Trophoblast cell (in vitro differentiated cells and primary cell): ENCODE measurements around the gene EFHC2.

Experiments
- DNase-seq, 2 donors: peaks; one replicate each; pipeline ENCODE4 v3.0.0-alpha.2; 2016
- H2AFZ ChIP-seq: 2 replicates; pipeline ENCODE4 v1.6.1; 2013; ENCODE audit warnings: low read length, moderate library complexity, mild to moderate bottlenecking; ENCODE audit not compliant: insufficient read depth, poor library complexity
- H2AK5ac ChIP-seq: 2 replicates; pipeline ENCODE4 v1.6.1; 2013; ENCODE audit warnings: mild to moderate bottlenecking, low read length
- H2BK120ac ChIP-seq: 2 replicates; pipeline ENCODE4 v1.6.1; 2013; ENCODE audit warnings: low read length, mild to moderate bottlenecking, moderate library complexity; ENCODE audit not compliant: insufficient read depth, poor library complexity
- H2BK12ac ChIP-seq: 2 replicates; pipeline ENCODE4 v1.6.1; 2013; ENCODE audit warnings: mild to moderate bottlenecking, low read length, moderate library complexity
- H2BK5ac ChIP-seq: 2 replicates; pipeline ENCODE4 v1.6.1; 2013; ENCODE audit warnings: low read length, low read depth, moderate library complexity, mild to moderate bottlenecking; ENCODE audit not compliant: poor library complexity
- H3K14ac ChIP-seq: 2 replicates; pipeline ENCODE4 v1.6.1; 2013; ENCODE audit warnings: mild to moderate bottlenecking, low read length
- H3K18ac ChIP-seq: 2 replicates; pipeline ENCODE4 v1.6.1; 2013; ENCODE audit warnings: mild to moderate bottlenecking, low read length
- H3K23ac ChIP-seq: 2 replicates; pipeline ENCODE4 v1.6.1; 2013; ENCODE audit warnings: low read length
- H3K27ac ChIP-seq: 2 replicates; pipeline ENCODE4 v1.5.1; 2013; ENCODE audit warnings: low read depth, mild to moderate bottlenecking, inconsistent platforms, low read length, moderate library complexity
- H3K27me3 ChIP-seq: 2 replicates; pipeline ENCODE4 v1.6.1; 2013; ENCODE audit warnings: inconsistent platforms, mild to moderate bottlenecking, low read length, moderate library complexity; ENCODE audit not compliant: insufficient read depth
- H3K36me3 ChIP-seq, 2 experiments: 1 replicate in 1 of 2; 2 replicates in 1 of 2; pipeline ENCODE4 v1.6.1; 2013; ENCODE audit warnings: low read length in 2 of 2, mild to moderate bottlenecking in 2 of 2, moderate library complexity in 1 of 2; ENCODE audit not compliant: insufficient read depth in 2 of 2, control insufficient read depth in 1 of 2
- H3K4ac ChIP-seq: 2 replicates; pipeline ENCODE4 v1.6.1; 2013; ENCODE audit warnings: low read depth, mild to moderate bottlenecking, low read length, moderate library complexity
- H3K4me1 ChIP-seq, 2 experiments: 1 replicate in 1 of 2; 2 replicates in 1 of 2; pipeline ENCODE4 v1.6.1; 2013; ENCODE audit warnings: low read length in 2 of 2, mild to moderate bottlenecking in 2 of 2, moderate library complexity in 1 of 2; ENCODE audit not compliant: insufficient read depth in 2 of 2, control insufficient read depth in 1 of 2
- H3K4me2 ChIP-seq: 2 replicates; pipeline ENCODE4 v1.6.1; 2013; ENCODE audit warnings: inconsistent platforms, mild to moderate bottlenecking, low read length, moderate library complexity
- H3K4me3 ChIP-seq: 2 replicates; pipeline ENCODE4 v1.5.1; 2013; ENCODE audit warnings: mild to moderate bottlenecking, low read depth, low read length, inconsistent platforms
- H3K79me1 ChIP-seq: one replicate; pipeline ENCODE4 v1.6.1; 2013; ENCODE audit warnings: low read length
- H3K79me2 ChIP-seq: 2 replicates; pipeline ENCODE4 v1.6.1; 2013; ENCODE audit warnings: low read length, mild to moderate bottlenecking; ENCODE audit not compliant: control insufficient read depth, insufficient read depth, poor library complexity
- H3K9ac ChIP-seq: 2 replicates; pipeline ENCODE4 v1.6.1; 2013; ENCODE audit warnings: mild to moderate bottlenecking, low read length
- H3K9me3 ChIP-seq: 2 replicates; pipeline ENCODE4 v1.6.1; 2013; ENCODE audit warnings: low read depth, mild to moderate bottlenecking, control low read depth, inconsistent platforms, low read length; ENCODE audit not compliant: insufficient read depth
- H4K12ac ChIP-seq: 2 replicates; pipeline ENCODE4 v1.6.1; 2013; ENCODE audit warnings: low read depth, mild to moderate bottlenecking, low read length, moderate library complexity
- H4K8ac ChIP-seq: 2 replicates; pipeline ENCODE4 v1.6.1; 2013; ENCODE audit warnings: low read depth, mild to moderate bottlenecking, low read length, moderate library complexity
- H4K91ac ChIP-seq: one replicate; pipeline ENCODE4 v1.6.1; 2013; ENCODE audit warnings: low read depth, mild to moderate bottlenecking, low read length, moderate library complexity
- WGBS: extraction: QIAGEN DNeasy Blood & Tissue Kit; methylation state at CpG from one replicate; pipeline ENCODE4 v1.1.7; 2013; ENCODE audit warnings: missing lambda C conversion rate; ENCODE audit not compliant: insufficient read length, insufficient coverage; ENCODE audit errors: extremely low coverage; 5-methylcytosine and 5-hydroxymethylcytosine counted together

EFHC2 gene

DNA sequence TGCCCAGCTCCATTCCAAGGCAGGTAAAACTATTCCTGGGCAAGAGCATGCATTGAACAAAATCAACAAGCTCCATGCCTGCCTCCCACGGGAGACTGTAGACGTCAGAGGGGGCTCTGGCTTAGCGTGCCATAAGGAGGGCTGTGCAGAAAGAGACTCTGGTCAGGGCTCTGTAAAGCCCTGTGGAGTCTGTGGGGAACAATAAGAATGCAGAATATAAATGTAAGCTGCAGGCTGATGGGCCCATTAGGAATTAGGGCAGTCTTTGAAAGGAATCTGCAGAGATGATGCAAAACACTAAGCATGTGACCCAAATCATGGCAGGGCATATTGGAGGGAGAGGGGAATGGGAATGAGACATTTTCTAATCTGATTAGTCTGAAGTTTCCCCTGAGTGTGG, 170.3 kb downstream of the EFHC2 start:
- Histone ChIP-seq H3K23ac (no peak overlapping the region), H3K27me3 (no peaks in the 10 kb centered on the region), H3K27ac (no peak overlapping the region), H4K8ac (no peak overlapping the region), H2AK5ac (no peak overlapping the region), H2AFZ (no peak overlapping the region), H2BK12ac (no peak overlapping the region), H3K18ac (no peak overlapping the region), H3K36me3 (no peaks in the 10 kb centered on the region), H3K9me3 (no peaks in the 10 kb centered on the region), H4K91ac (no peak overlapping the region), H3K9ac (no peak overlapping the region), H3K4ac (no peak overlapping the region), H4K12ac (no peak overlapping the region), H3K79me2 (no peaks in the 10 kb centered on the region), H3K4me2 (no peak overlapping the region), H3K4me3 (no peak overlapping the region), H3K79me1 (no peaks in the 10 kb centered on the region), H3K4me1 (no peaks in the 10 kb centered on the region), H2BK120ac (no peak overlapping the region), H3K14ac (no peak overlapping the region), H2BK5ac (no peak overlapping the region)
- WGBS: no CpG with 5 or more reads among the region's 3 CpGs
- DNase-seq: no peak

DNA sequence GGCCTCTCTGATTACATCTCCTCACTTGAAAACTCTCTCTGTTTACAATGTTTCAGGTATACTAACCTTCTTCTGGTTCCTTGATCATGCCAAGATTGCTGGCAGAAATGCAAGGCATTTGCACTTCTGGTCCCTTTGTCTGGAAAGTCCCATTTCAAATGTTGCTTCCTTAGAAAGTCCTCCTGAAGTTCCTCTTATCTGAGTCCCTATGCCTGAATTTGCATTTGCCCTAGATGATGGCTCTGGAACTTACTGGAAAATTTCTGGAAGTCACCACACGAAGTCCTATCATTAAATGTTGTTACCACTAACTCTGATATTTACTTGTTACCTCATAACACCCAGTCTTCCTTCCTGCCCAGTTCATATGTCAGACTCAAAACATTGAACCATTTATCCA, 176.4 kb downstream of the EFHC2 start:
- Histone ChIP-seq H3K4me1 (no peaks in the 10 kb centered on the region), H4K91ac (no peak overlapping the region), H2AK5ac (no peak overlapping the region), H4K8ac (no peak overlapping the region), H3K27me3 (no peaks in the 10 kb centered on the region), H3K4ac (no peak overlapping the region), H2BK12ac (no peak overlapping the region), H3K4me3 (no peak overlapping the region), H2BK120ac (no peak overlapping the region), H4K12ac (no peak overlapping the region), H3K79me2 (no peaks in the 10 kb centered on the region), H3K9ac (no peak overlapping the region), H3K79me1 (no peaks in the 10 kb centered on the region), H3K4me2 (no peak overlapping the region), H3K14ac (no peak overlapping the region), H3K27ac (no peak overlapping the region), H3K23ac (no peak overlapping the region), H3K36me3 (no peaks in the 10 kb centered on the region), H2AFZ (no peak overlapping the region), H3K9me3 (no peaks in the 10 kb centered on the region), H3K18ac (no peak overlapping the region), H2BK5ac (no peak overlapping the region)
- DNase-seq: peak in 1 of 2 donors; percentile 5
- WGBS: no CpG with 5 or more reads among the region's 1 CpG

DNA sequence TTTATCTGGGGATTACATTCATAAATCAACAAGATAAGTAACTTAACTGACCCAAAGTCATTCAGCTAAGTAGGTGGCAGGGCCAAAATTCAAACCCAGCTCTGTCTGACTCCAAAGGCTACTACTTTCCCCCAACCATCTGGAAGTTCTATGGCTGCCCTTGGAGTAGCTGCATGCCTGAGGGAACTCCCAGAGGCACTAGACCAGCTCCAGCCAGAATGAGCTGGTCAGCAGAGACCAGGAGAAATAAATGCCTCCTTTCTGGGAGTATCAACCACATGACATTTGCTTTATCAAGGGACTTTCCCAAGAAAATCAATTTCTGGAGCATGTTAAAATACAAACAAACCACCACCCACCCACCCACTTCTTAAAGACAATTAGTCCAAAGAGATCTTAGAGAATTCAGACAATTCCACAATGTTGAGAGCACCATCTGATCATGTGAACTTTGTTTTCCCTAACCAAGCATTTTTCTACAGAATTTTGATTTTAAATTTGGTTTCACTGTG, 180.5 kb downstream of the EFHC2 start:
- no peak overlapping the region for H3K14ac ChIP-seq
- H3K18ac ChIP-seq: no peak overlapping the region

DNA sequence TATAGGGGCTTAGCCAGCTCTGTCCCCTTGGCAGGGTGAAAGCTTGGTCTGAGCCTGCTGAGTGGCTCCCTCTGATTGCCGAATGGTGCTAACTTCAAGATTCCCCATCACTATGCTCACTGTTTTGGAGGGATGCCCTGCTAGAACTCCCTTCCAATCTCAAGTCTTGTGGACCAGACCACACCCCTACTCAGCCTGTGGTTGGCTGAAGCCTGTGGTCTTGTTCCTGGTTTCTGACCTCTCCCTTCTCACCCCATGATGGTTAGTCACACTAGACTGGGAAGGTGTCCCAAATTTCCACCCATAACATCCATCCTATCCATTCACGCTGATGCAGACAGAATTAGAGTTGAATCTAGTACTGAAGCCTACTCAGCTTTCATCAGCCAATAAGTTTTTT, 185.6 kb downstream of the EFHC2 start:
- no CpG with 5 or more reads among the region's 2 CpGs for WGBS
- H2AK5ac ChIP-seq: no peak overlapping the region
- H3K18ac ChIP-seq: no peak overlapping the region
- H3K4me2 ChIP-seq: no peak overlapping the region
- no peak overlapping the region for H2BK120ac ChIP-seq
- no peak overlapping the region for H3K27ac ChIP-seq
- no peaks in the 10 kb centered on the region for H3K79me2 ChIP-seq
- no peak overlapping the region for H2BK12ac ChIP-seq
- no peak overlapping the region for H3K4ac ChIP-seq
- H3K9me3 ChIP-seq: no peaks in the 10 kb centered on the region
- no peak overlapping the region for H3K9ac ChIP-seq
- H2AFZ ChIP-seq: no peak overlapping the region
- H3K36me3 ChIP-seq: no peaks in the 10 kb centered on the region
- H3K4me1 ChIP-seq: no peaks in the 10 kb centered on the region
- no peak overlapping the region for H3K4me3 ChIP-seq
- no peak overlapping the region for H4K12ac ChIP-seq
- no peak overlapping the region for H3K14ac ChIP-seq
- H4K8ac ChIP-seq: no peak overlapping the region
- no peaks in the 10 kb centered on the region for H3K27me3 ChIP-seq
- H3K23ac ChIP-seq: no peak overlapping the region
- no peak overlapping the region for H2BK5ac ChIP-seq
- no peaks in the 10 kb centered on the region for H3K79me1 ChIP-seq
- no peak overlapping the region for H4K91ac ChIP-seq
- no peak for DNase-seq

More for the DNA sequence above, 180.5 kb downstream of the EFHC2 start:
- no peak for DNase-seq
- H3K79me1 ChIP-seq: no peaks in the 10 kb centered on the region
- H3K4ac ChIP-seq: no peak overlapping the region
- H3K4me1 ChIP-seq: no peaks in the 10 kb centered on the region
- H2BK12ac ChIP-seq: no peak overlapping the region
- H3K27ac ChIP-seq: no peak overlapping the region
- no peak overlapping the region for H2BK5ac ChIP-seq
- no peak overlapping the region for H3K4me2 ChIP-seq
- H3K79me2 ChIP-seq: no peaks in the 10 kb centered on the region
- H4K8ac ChIP-seq: no peak overlapping the region
- no peaks in the 10 kb centered on the region for H3K27me3 ChIP-seq
- no peaks in the 10 kb centered on the region for H3K9me3 ChIP-seq
- H3K9ac ChIP-seq: no peak overlapping the region
- H4K91ac ChIP-seq: no peak overlapping the region
- no peak overlapping the region for H2AK5ac ChIP-seq
- H3K23ac ChIP-seq: no peak overlapping the region
- H3K36me3 ChIP-seq: no peaks in the 10 kb centered on the region
- no peak overlapping the region for H4K12ac ChIP-seq
- no peak overlapping the region for H2AFZ ChIP-seq
- no peak overlapping the region for H2BK120ac ChIP-seq
- no peak overlapping the region for H3K4me3 ChIP-seq
